GM18499 (cell line): ENCODE results near the gene UBQLN1.

Experiments used
- ATAC-seq: cut with Tn5 transposase; IDR thresholded peaks from one replicate; pipeline ENCODE4 v1.9.1; 2021; ENCODE audit warnings: moderate number of reproducible peaks; ENCODE audit not compliant: insufficient read depth, unreplicated experiment

Gene UBQLN1

GRCh38 chr9:83698976-83699585, 8.7 kb downstream of the UBQLN1 start:
- no peak for ATAC-seq

DNA sequence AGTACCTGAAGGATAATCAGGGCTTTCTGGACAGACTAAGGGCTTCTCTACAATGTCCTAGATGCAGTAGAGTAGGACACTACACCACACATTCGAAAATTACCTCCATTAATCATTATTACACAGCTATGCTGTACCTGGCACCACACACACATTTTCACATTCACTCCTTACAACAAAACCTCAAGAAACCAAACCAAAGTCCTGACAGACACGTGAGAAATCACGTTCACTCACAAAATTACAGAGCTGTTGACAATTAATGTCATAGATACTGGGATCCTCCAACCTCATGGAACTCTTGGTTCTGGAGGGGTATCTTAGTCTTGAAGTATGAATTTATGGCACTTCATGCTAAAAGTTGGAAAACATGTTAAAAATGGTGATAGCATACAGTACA, 16.3 kb downstream of the UBQLN1 start:
- ATAC-seq: no peak

GRCh38 chr9:83688921-83689320, 18.8 kb downstream of the UBQLN1 start:
- ATAC-seq: no peak

- no peak for ATAC-seq
These were observed 26.3 kb downstream of the UBQLN1 start for GRCh38 chr9:83681490-83681889.

GRCh38 chr9:83680233-83680632, 27.5 kb downstream of the UBQLN1 start:
- no peak for ATAC-seq

- ATAC-seq: no peak
These were observed 30.2 kb downstream of the UBQLN1 start for GRCh38 chr9:83677596-83677995.

GRCh38 chr9:83675466-83675865, 32.3 kb downstream of the UBQLN1 start:
- ATAC-seq: no peak

GRCh38 chr9:83671451-83671850, 36.3 kb downstream of the UBQLN1 start:
- ATAC-seq: no peak

- ATAC-seq: no peak
These were observed 37.4 kb downstream of the UBQLN1 start for GRCh38 chr9:83670381-83670780.

GRCh38 chr9:83669067-83669466, 38.7 kb downstream of the UBQLN1 start:
- no peak for ATAC-seq

GRCh38 chr9:83665580-83666200, 42.1 kb downstream of the UBQLN1 start:
- peak; percentile 71 for ATAC-seq

DNA sequence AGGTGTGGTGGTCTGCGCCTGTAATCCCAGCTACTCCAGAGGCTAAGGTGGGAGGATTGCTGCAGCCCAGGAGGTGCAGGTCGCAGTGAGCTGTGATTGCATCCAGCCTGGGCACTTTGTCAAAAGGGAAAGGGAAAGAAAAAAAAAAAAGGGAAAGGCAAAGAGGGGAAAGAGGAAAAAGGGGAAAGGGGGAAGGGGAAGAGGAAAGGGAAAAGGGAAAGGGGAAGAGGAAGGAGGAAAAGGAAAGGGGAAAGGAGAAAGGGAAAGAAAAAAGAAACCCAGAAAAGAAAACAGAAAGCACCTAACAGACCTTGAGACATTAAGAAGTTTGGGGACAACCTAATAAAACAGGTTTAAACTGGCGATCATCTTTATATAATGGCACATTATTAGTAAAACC, 44.8 kb downstream of the UBQLN1 start:
- no peak for ATAC-seq

- peak; percentile 38 for ATAC-seq
These were observed 50.8 kb downstream of the UBQLN1 start for GRCh38 chr9:83656952-83657351.

DNA sequence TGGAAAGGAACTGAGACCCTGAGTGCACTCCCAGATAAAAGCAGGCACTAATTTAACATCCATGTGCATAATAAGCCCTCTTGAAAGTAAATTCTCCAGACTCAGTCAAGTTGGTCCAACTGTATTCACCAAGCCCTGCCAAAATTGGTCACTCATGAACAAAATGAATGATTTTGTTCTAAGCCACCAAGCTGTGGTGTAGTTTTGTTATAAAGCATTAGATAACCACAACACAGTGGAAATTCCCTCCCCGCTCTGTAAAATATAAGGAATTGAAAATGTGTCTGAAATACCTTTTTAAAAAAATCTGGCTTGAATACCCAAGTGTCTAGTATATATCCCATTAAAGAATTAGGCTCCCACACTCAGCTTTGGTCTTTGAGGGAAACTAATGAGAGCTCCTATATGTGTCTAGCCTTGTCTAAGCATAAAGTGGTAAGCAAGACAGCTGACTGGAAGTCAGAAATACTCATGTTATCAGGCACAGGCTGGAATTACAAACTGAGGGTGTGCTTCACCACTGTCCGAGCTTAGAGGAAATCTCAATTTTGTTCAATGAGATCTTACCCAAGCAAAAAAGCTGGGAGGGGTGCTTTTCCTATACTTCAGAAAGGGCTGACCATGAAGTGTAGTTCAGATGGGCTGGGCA, 51.6 kb downstream of the UBQLN1 start:
- ATAC-seq: peak; percentile 39

DNA sequence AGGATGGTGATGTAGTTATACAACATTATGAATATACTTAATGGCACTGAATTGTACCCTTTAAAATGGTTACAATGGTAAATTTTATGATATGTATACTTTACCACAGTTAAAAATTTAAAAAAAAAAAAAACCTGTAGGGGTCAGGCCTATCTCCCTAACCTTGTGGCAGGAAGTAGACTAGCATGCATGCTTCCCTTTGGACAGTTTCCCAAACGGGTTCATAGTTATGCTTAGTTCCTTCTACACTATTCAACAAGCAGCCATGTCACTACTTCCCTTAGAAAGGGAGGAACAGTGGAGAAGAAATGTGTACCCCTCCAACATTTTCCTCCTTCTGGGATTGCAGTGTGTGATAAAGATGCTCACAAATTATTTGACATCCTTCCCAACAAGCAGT, 52.3 kb downstream of the UBQLN1 start:
- ATAC-seq: no peak

GRCh38 chr9:83652433-83652832, 55.3 kb downstream of the UBQLN1 start:
- no peak for ATAC-seq

GRCh38 chr9:83651558-83651957, 56.2 kb downstream of the UBQLN1 start:
- no peak for ATAC-seq

DNA sequence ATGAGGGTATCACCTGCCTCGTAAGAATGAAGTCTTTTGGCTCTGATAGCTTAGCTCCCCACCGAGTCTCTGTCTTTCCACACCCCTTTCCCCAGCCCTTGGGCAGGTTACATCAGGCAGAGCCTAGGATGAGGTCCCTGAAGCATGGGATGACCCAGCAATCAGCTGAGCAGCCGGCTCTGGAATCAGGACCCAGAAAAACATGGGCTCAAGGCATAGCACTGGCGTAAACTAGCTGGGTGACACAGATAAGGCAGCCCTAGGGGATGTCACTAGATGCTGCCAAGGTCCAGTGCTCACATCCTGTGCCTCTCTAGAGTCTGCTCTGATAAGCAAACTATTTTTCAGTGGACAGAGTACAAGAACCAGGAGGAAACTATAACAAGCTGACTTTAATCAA, 58.2 kb downstream of the UBQLN1 start:
- ATAC-seq: no peak

DNA sequence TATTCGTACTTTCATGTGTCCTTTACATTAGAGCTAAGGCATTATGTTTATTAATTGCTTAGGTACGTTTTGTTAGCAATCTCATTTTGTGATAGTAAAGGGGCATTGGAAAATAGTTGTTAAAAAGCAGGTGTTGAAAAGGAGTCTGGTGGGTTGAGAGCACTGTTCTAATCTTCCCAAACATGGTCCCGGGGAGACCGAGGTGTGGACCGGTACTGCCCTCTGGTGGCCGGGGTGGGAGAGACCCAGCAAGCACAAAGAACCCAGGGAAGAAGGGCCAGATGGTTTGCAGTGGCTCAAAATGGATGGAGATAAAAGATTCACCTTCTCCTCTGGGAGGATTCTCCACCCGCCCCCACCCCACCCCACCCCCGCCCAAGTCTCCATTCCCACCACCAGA, 58.7 kb downstream of the UBQLN1 start:
- no peak for ATAC-seq

- ATAC-seq: no peak
These were observed 61.1 kb downstream of the UBQLN1 start for GRCh38 chr9:83646500-83647239.

- ATAC-seq: no peak
These were observed 65.0 kb downstream of the UBQLN1 start for GRCh38 chr9:83642793-83643192.
